ENCODE results near the gene RPL11.
"Not testable (repeated sequence)": the region's sequence is repeated elsewhere in the genome, so short reads cannot be mapped to it uniquely, and the experiment has no call there.

RPL11 gene

DNA sequence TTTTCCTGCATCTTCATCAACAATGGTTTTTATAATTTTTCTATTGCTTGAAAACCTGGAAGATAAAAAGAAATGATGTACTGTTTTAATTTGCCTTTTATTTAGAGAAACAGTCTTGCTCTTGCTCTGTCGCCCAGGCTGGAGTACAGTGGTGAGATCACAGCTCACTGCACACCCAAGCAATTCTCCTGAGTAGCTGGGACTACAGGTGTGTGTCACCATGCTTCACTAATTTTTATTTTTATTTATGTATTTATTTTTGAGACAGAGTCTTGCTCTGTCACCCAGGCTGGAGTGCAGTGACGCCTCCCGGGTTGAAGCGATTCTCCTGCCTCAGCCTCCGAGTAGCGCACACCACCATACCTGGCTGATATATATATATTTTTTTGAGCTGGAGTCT is 43.0 kb upstream of the RPL11 start:
- TF ChIP-seq, protein P1, sequence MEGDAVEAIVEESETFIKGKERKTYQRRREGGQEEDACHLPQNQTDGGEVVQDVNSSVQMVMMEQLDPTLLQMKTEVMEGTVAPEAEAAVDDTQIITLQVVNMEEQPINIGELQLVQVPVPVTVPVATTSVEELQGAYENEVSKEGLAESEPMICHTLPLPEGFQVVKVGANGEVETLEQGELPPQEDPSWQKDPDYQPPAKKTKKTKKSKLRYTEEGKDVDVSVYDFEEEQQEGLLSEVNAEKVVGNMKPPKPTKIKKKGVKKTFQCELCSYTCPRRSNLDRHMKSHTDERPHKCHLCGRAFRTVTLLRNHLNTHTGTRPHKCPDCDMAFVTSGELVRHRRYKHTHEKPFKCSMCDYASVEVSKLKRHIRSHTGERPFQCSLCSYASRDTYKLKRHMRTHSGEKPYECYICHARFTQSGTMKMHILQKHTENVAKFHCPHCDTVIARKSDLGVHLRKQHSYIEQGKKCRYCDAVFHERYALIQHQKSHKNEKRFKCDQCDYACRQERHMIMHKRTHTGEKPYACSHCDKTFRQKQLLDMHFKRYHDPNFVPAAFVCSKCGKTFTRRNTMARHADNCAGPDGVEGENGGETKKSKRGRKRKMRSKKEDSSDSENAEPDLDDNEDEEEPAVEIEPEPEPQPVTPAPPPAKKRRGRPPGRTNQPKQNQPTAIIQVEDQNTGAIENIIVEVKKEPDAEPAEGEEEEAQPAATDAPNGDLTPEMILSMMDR (IDR thresholded peaks at IDR 0.05; ENCODE audit: control insufficient read depth, extremely low read depth, insufficient read depth): no peak
- DNase-seq (ENCODE audit: low read depth): no peak
- H3K4me3 ChIP-seq (ENCODE audit: low read depth, low read length): no peak overlapping the region

DNA sequence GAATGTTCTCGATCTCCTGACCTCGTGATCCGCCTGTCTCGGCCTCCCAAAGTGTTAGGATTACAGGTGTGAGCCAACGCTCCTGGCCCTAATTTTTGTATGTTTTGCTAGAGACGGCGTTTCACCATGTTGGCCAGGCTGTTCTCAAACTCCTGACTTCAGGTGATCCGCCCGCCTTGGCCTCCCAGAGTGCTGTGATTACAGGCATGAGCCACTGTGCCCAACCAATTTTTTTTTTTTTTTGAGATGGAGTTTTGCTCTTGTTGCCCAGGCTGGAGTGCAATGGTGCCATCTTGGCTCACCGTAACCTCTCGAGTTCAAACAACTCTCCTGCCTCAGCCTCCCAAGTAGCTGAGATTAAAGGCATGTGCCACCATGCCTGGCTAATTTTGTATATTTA is 42.4 kb upstream of the RPL11 start:
- not testable (repeated sequence) for H3K4me3 ChIP-seq (ENCODE audit: low read depth, low read length); DNase-seq (ENCODE audit: low read depth)

DNA sequence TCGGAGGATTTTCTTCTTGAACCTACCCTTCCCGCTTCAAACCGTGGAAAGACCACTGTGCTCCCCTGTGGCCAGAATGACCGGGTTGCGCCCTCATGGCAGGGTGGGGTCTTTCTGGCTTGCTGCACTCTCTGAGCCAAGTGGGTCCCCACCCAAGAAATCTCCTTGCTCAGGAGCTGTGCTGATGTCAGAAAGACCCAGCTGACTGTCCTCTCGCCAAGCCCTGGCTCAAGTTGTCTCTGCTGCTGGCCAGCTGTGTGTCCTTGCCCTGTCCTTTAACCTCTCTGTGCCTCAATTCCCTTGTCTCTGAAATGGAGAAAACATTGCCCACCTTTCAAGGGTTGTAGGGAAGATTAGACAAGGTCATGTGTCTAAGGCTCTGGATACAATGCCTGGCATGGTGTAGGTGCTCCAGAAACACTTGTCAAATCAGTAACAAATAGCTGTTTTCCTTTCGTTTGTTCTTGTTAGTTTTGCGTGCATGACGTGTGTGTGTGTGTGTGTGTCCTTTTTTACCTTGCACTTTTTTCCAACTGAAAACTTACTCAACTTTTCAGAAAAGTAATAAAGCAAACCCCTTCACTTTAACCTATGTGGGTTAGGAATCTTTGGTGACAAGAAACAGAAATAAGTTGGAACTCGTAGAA is 41.1 kb upstream of the RPL11 start:
- TF ChIP-seq, protein P1 (IDR thresholded peaks at IDR 0.05; ENCODE audit: control insufficient read depth, extremely low read depth, insufficient read depth): no peak
- no peak overlapping the region for H3K4me3 ChIP-seq (ENCODE audit: low read depth, low read length)
- DNase-seq (ENCODE audit: low read depth): no peak

DNA sequence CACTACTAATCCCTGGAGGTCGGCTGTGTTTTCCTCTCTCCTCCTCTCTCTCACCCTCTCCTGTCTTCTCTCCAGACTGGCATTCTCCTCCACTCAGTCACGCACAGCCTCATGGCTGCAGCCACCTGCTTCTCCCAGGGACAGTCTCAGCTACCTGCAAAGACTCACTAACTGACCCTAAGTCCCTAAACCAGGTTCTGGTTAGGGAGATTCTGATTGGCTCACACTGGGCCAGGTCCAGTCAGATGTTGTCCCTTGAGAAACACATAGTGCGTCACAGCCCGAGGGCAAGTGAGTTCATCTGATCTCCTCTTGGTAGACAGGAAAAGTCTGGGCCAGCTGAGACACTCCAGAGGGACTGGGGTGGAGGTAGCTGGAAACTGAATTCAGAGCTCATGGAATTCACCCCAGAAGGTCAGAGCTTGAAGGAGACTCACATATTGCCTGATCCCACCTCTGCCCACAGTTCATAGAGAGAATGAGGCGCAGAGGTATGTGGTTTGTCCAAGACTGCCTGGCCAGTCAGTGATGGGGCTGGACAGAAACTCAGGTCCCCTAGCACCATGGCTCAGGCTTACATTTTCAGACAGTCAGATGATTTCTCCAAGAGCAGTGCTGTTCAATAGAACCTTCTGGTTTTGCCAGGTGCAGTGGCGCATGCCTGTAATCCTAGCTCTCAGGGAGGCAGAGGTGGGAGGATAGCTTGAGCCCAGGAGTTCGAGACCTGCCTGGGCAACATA is 40.4 kb upstream of the RPL11 start:
- DNase-seq (ENCODE audit: low read depth): no peak
- H3K4me3 ChIP-seq (ENCODE audit: low read depth, low read length): no peak overlapping the region
- TF ChIP-seq, protein P1 (IDR thresholded peaks at IDR 0.05; ENCODE audit: control insufficient read depth, extremely low read depth, insufficient read depth): no peak

DNA sequence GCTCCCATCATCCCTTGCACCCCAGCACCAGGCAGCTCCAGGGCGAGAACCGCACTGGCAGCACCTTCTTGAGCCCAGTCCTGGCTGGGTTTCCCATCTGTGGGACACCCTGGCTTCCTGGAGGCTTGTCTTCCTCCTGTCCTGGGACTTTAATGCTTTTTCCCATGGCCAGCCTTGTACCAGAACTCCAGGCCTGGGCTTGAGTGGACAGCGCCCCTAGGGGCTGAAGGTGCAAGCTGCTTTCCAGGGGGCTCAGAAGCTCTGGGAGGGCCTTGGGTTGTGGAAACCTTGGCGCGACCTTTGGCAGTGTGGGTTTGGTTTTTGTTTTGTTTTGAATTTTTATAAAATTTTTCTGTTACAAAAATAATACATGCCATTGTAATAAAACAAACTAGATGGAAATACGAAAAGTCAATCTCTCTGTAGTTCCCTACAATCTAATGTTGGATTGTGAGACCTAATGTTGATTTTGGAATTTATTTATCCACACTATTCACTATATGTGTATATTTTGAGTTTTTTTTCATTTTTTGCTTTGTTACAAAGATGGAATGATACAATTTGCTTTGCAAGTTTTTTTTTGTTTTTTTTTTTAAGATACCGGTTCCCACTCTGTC is 33.8 kb upstream of the RPL11 start:
- no peak overlapping the region for H3K4me3 ChIP-seq (ENCODE audit: low read depth, low read length)
- TF ChIP-seq, protein P1 (IDR thresholded peaks at IDR 0.05; ENCODE audit: control insufficient read depth, extremely low read depth, insufficient read depth): peak; percentile 40
- DNase-seq (ENCODE audit: low read depth): no peak

DNA sequence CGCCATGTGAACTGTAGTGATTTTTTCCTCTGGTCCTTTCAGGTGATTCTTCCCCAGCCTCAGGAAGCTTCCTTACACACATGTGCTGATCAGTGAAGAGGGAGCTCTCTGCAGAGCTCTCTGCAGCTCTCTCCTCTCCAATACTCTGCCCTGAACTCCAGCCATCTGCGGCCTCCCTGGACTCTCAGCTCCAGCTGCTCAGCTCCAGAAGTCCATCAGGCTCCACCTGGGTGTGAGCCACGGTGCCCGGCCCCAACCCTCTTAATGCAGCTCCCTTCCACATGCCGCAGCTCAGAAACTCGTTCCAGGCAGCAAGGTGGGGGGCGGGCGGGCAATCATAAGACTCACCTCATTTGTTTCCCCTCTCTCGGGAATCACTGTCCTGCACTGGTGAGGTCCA is 30.9 kb upstream of the RPL11 start:
- TF ChIP-seq, protein P1 (IDR thresholded peaks at IDR 0.05; ENCODE audit: control insufficient read depth, extremely low read depth, insufficient read depth): no peak
- H3K4me3 ChIP-seq (ENCODE audit: low read depth, low read length): no peak overlapping the region
- DNase-seq (ENCODE audit: low read depth): no peak

DNA sequence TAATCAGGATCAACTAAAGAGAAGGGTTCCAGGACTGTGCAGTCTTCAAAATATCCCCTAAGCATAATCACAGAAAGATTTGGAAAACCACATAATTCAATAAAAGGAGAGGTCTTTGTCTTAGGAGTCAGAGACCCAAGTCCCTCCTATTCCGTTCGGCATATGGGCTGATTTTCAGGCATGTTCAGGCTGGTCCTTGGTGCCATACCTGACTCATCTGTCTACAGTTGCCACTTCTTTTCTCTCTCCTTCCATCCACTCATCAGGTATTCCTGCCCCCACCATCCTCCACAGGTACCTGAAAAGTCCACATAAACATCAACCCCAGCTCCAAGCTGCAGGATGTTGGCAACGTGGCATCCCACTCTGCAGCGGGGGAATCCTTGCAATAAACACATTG is 29.7 kb upstream of the RPL11 start:
- TF ChIP-seq, protein P1 (IDR thresholded peaks at IDR 0.05; ENCODE audit: control insufficient read depth, extremely low read depth, insufficient read depth): no peak
- H3K4me3 ChIP-seq (ENCODE audit: low read depth, low read length): no peak overlapping the region
- no peak for DNase-seq (ENCODE audit: low read depth)
